Left kidney (tissue), 2 donors: ENCODE measurements around the gene MRPS33. TPM values are rescaled to one million over a fixed set of nuclear protein-coding genes. Genes with fewer than 3 reads are reported as not detected.
"Not testable (repeated sequence)": the region's sequence is repeated elsewhere in the genome, so short reads cannot be mapped to it uniquely, and the experiment has no call there.

Source experiments
- DNase-seq: peaks from one replicate; pipeline ENCODE4 v3.0.0-alpha.2; 2013
- polyA plus RNA-seq: library from polyadenylated mRNA; unstranded; fragments of 120-200 nt; gene quantifications from one replicate; pipeline ENCODE4 v1.2.1, GENCODE V29; 2013; ENCODE audit not compliant: insufficient read length

Gene MRPS33
- polyA plus RNA-seq, 1 donor: 85.6 TPM

DNA sequence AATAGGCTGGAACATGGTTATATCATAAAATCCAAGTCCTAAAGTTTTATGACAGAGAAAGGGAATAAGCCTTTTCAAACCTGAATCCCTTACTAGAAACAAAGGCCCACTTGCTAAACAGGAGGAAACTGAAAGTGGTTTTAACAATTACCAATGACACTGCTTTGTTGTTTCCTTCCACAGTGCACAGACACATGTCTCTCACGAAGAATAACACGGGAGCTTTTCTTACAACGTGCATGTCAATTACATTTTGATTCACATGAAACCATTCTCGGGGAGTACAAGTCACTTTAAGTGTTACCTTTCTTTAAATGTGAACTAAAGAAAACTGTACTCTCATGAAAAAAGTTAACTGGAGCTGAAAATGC, 1.4 kb downstream of the MRPS33 start:
- no peak for DNase-seq

DNA sequence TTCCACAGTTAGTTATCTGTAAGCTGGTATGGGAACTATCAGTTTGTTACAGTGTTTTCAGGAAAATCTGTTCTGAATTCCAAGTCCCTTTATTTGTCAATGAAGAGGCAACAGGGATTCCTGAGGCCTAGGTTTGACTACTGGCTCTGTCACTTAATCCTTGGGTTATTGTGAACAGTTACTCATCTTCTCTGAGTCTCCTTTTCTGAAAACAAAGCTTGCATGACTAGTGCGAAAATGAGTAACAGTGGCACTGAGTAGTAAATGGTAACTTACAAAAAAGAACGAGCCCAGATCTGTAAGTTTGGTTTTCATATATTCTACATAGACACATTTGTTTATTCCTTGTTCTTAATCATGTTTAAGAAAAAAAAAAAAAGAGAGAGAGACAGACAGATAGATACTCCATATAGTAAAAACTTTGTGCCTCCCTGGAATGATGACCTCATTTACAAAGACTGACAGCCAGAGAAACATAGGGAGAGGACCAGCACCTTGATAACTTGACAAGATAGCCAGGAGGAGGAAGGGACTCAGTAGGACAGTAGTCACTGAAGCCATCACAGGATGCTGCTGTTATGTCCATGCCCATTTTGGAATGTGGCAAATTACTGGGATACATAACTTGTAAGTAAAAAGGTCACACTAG, 1.9 kb downstream of the MRPS33 start:
- DNase-seq: no peak

DNA sequence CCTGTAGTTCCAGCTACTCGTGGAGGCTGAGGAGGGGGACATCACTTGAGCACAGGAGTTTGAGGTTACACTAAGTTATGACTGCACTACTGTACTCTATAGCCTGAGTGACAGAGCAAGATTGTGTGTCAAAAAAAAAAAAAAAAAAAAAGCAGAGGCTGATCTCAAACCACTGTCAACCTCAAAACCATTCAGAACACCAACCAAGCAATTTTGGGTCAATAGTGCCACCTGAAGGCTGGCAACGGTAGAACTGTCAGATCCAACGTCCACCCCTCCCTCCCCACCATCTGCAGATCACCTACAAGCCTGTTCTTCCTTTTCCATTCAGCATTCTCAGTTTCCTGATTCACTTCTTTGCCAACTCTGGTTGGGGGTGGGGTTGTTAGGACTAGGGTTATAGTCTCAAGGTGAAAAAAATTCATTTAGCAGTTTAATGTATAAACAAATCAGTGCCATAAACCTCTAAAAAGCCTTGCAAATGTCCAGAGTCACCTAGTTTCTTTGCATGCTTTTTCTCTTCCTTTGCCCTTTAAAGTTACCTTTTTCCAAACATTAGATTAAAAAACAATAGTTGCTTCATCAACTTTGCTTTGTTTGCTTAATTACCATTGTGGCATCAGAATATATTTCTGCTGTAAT, 2.6 kb downstream of the MRPS33 start:
- peak; percentile 70 for DNase-seq

DNA sequence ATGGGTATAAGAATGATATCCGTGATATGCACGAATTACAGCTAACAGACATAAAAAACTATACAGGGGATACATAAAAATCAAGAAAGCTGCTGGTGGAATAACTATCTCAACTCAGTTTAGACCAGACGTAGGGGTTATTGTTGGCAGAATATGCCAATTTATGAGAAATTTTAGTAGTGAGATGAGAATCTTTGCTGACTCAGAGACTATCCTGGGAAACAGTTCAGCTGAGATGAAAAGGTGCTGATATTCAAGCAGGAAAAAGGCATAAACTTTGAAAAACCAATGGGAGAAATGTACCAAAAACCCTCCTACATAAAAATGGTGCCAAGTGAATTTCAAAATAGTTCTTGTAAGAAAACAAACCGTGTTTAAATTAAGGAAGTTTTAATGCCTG, 3.3 kb downstream of the MRPS33 start:
- no peak for DNase-seq

DNA sequence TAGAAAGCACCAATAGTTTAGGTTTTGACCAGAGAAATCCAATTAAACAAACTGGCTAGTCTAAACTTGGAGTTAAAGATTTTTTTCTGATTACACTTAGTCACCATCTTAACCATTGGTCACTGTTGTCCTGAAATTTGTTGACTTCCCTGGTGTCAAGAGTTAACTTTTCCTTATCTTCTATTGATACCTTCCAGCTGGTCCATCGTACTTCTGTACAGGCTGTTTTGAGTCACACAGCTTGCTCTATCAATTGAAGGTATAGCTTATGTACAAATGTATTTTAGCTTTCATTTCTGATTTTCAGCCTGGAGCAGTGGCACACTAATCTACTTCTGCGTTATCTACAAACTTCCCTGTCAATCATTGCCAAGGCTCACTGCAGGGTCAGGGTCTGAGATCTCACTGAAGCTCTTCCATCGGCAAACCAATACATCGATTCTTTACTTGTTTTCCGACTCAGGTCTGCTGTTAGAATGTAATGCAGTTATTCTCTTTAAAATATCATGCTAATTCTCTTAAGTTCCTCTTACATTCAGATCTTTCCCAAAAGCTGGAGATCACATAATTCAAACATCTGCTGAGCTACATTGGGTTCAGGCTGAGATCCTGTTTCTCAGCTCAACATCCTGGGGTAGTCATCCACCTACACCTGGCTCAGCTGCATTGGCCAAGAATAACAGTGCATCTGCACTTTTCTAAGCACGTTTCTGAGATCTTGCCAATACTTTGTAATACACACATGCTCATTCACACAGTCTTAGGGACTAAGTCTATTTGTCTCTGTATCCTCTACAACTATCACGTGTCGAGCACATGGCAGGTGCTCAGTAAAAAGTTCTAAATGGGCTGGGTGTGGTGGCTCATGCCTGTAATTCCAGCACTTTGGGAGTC, 11.3 kb downstream of the MRPS33 start:
- no peak for DNase-seq

DNA sequence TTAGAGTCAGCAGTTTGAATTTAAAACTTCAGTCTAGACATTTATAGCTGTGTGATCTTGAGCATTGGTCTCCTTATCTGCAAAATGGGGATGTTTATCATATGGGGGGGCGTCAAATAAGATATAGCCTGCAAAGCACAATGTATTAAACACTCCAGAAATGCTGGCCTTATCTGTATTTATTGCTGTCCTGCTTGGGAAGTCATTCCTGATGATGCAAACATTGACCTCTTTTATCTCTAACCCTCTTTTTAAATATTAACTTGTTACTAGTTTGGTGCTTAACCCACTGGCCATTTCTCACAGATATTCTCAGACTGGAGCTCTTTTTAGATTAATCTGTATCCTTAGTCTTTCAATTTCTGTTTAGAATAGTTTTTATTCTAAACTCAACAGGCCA, 13.2 kb downstream of the MRPS33 start:
- no peak for DNase-seq

DNA sequence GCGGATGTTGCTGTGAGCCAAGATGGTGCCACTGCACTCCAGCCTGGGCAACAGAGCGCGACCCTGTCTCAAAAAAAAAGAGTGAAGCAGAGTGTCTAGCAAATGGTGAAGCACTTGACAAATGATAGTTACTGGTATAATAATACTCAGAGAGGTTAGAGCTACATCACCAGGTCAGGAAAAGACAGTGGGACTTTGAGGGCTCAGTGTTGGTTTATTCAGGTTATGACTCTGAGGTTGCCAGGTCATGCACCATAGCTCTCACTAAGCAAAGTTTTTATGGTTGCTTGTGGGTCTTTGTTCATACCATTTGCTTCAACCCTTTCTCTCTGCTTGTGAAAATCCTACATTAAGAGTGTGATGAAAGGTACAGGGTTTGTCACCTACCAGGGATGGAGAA, 13.6 kb downstream of the MRPS33 start:
- no peak for DNase-seq

DNA sequence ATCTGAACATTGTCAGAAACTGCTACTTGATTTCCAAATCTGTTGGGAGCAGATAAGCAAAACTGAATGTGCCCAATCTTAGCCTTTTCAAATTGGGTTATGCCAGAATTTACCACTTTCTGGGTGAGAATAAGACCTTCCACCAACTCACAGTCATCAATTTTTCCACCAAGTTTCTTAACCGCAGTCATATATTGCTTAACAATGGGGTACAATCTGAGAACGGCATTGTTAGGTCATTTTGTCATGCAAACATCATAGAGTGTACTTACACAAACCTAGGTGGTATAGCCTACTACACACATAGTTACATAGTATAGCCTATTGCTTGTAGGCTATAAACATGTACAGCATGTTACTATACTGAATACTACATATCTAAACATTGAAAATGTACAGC, 16.0 kb downstream of the MRPS33 start:
- no peak for DNase-seq

DNA sequence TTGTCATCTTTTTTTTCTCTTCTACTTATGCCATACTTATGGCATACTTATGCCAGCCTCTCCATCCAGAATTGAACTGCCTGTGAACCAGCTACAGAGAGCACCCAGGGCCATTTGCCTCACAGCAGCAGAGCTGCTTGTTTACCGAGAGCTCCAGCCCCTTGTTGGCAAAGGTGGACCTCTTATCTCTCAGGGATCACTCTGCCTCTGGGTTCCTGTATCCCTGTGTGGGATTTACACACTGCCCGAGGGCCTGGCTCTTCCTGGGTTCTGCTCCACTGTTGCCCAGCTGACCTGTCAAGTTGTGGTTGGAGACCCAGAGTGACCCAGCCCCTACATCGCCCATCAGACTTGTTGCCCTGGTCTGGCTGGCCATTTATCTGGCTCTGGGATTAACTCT, 22.3 kb downstream of the MRPS33 start:
- no peak for DNase-seq

DNA sequence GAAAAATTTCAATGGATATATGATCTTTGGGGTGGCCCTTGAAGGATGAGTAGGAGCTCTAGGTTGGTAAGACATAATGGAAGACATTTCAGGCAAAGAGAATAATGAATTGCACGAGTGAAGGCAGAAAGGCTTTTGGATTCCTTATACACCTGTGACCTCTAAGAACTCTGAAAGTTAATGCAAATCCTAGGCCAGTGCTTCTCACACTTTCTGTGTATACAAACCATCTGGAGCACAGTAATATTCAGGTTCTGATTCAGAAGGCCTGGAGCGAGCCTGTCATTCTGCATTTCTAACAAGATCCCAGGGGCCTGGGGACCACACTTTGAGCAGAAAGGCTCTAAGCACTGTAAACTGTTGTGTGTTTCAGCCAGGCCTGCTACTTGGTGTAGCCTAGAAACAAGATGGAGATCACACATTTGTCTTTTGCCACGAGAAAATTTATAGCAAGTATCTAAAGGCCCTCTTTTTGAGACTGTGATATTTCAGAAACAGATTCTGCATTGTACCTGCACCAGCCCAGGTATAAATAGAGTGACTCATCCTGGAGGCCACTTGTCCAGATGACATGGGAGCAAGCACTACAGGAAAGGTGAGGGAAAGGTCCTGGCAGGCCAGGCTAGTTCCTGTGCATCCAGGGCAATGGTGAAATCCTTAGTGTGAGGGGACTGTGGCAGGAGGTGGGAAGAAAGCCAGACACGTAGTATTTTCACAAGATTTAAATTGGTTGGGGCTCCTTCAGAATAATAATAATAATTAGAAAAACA, 24.4 kb downstream of the MRPS33 start:
- DNase-seq: no peak

DNA sequence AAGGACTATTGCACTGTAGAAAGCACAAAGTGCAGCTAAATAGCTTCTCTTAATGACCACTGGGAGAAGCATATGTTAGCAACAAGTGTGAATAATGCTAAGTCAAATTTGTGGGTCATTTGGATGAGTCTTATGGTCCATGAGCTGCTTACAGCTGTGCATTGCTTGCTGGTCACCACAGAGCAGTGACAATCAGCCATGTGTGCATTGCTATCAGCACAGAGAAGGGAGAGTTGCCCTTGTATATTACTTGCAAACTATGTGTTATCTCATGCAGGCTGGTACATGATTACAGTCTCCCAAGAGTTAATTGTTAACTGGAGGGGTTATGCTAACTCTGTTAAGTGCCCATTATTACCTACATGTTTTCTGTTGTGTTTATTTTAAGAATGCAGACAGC, 25.7 kb downstream of the MRPS33 start:
- DNase-seq: no peak

DNA sequence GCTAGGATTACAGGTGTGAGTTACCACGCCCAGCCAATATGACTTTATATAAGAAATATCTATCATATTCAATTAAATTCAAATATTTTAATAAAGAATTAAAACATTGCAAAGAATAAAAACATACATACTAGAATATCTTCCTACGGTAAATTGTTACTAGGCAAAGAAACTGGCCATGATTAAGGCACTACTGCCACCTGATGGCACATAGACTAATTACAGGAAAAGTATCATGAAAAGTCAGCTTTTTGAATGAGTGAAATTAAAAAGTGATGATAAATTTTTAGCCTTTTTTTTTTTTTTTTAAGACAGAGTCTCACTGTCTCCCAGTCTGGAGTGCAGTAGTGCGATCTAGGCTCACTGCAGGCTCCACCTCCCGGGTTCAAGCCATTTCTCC, 30.9 kb downstream of the MRPS33 start:
- no peak for DNase-seq

DNA sequence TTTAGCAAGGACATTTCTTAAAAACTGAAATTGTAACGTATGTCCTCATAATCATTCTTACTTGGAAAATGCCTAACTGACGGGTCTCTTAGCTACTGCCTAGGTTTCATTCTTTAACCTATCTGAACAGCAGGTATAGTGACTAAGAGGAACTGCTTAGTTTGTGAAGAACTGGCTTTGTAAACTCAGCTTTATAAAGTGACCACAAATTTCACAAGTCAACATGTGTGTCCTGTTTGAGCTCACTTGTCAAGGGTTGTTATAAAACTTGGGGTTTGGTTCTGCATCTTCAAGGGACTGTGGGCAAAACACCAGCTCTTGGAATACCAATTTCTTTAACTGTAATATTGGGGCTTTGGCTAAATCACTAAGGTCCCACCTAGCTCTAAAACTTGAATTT, 32.2 kb downstream of the MRPS33 start:
- no peak for DNase-seq

DNA sequence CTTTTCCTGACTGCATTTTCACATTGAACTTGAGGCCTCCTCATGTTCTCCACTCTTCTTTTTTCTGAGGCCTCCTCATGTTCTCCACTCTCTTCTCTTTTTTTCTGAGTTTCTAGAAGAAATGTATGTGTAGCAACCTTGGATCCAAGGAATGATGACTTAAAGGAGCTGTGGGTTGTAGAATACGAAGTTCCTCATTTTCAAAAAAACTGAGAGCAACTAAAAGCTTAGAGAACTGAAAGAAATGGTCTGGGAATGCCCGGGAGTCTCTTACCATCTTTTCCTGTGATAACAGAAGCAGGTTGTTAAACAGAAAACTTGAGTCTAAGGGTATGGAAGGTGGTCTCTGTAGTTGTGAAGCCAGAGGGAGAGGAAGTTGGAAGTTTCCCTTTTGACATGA, 32.8 kb downstream of the MRPS33 start:
- no peak for DNase-seq

DNA sequence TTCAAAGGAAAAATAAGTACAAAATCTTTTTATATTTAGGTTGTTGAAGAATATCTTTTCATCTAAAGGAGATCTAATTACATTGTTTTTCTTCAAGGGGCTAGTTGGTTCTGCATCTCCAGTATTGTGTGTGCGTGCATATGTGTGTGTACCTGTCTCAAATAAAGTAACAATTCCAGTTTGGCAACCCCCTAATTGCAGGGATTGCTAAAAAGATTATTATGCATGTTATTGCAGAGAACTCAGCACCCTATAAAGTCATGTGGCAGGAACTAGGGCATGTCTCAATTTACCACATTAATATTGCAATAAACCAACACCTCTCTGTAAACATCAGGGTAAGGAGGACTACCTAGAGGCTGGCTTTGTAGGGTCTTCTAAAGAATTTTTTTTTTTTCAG, 37.0 kb downstream of the MRPS33 start:
- DNase-seq: no peak

DNA sequence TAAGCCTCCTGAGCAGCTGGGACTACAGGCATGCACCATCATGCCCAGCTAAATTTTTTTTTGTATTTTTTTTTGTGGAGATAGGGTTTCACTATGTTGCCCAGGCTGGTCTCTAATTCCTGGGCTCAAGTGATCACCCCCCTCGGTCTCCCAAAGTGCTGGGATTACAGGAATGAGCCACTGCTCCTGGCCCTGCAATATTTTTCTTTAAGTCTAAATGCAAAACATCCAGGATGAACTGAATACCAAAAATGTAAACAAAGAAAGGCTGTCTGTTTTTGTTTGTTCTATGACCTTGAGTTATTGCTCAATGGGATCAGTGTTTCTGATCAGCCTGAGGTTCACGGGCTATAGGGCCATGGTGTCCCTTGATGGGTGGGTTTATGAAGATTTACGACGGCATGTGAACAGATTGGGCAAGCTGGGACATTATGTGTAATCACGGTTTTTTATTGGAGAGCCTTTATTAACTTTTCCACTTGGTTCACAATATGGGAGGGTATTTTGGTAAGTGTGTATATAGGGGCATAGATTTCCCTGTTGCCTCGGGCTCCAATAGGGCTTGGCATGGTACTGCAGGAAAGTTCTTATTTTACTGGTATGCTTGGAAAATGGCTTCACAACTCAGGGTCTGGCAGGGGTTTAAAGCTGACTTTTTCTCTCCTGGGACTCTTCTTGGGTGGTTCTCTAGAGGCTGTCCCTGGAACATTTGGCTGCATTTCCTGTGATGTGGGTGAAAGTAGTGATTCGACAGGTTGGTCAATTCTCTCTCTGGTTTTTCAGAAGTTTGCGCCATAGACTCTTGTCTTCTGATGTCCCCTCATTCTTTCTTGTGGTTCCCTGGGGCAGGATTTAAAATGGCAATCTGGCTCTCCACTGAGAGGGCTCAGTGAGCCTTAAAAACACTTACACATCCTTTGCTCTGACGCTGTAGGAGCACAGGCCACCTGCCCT, 41.6 kb downstream of the MRPS33 start:
- DNase-seq: no peak

DNA sequence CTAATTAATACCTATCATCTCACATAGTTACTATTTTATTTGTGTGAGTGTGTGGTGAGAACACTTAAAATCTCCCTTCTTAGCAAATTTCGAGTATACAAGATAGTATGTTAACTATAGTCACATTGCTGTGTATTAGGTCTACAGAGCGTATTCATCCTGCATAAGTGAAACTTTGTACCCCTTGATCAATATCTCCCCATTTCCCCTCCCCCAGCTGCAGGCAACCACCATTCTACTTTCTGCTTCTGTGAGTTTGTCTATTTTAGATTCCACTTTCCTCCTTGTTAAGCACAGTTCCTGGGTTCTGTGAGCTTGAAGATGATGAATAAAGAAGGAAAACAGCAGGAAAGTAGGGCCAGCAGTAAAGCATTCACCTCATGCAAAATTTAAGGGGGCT, 42.4 kb downstream of the MRPS33 start:
- no peak for DNase-seq

DNA sequence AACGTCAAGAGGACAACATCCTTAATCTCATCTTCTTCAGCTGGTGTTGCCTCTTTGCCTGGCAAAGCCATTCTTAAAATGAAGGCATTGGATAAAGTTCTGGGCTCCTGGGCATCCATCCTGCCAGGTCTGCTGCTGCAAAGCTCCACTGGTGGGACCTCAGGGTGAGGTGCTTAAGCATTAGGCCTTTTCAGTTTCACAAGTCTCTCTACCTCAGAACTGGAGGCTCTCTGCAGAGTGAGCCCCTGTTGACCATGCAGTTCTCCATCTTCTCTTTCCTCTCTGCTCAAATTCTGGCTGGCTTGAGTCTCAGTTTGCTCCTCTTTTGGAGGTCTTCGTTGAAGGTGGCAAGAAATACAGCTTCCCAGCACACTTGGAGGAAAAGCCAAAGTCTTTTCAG, 47.3 kb downstream of the MRPS33 start:
- no peak for DNase-seq

DNA sequence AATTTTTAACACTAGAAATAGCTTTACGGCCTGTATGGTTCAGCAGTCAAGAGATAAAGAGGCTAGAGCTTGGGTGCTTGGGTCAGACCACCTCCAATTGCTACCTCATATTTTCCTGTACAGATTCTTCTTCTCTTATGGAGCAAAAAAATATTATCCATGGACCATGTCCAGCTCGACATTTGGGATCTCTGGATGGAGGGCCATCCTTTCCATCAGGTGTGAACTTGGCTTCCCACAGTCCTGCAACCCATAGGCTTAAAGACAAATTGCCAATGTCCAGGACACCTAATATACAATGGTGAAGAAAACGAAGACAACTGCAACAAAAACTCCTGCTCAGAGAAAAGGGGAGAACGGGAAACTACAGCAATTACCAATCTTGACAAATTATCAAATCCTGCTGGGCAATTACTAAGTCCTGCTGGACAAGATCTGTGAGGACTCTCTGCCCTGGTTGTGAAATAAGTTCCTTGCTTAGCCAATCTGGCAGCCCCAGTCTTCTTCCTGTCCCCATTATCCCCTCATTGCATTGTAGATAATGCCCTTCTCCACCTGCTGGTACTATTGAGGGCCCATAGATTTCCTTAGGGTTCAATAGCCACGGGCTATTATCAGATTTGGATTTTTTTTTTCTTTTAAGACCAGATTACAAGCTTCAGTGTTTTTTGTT, 48.1 kb downstream of the MRPS33 start:
- DNase-seq: no peak

DNA sequence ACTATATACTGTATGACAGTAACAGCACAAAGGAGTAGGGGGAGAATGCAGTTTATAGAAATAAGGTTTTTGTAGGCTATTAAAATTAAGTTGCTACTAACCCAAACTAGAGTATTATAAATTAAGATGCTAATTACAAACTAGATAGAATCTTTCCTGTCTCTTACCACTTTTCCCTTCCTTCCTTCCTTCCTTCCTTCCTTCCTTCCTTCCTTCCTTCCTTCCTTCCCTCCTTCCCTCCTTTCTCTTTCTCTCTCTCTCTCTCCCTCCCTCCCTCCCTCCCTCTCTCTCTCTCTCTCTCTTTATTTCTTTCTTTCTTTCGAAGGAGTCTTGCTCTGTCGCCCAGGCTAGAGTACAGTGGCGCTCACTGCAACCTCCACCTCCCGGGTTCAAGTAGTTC, 53.6 kb downstream of the MRPS33 start:
- DNase-seq: no peak

DNA sequence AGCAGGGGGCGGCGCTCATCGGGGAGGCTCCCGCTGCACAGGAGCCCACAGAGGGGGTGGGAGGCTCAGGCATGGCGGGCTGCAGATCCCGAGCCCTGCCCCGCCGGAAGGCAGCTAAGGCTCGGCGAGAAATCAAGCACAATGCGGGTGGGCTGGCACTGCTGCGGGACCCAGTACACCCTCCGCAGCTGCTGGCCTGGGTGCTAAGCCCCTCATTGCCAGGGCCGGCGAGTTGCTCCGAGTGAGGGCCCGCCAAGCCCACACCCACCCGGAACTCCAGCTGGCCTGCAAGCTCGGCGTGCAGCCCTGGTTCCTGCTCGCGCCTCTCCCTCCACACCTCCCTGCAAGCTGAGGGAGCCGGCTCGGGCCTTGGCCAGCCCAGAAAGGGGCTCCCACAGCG, 57.8 kb downstream of the MRPS33 start:
- not testable (repeated sequence) for DNase-seq
